ENCODE measurements around the gene HOXC13. TPM values are rescaled to one million over a fixed set of nuclear protein-coding genes. Genes with fewer than 3 reads are reported as not detected.

Gene HOXC13
- total RNA-seq, 1 experiment from 2014 or later = 7.5 TPM

GRCh38 chr12:53970451-53970850, 31.8 kb downstream of the HOXC13 start:
- no peak for DNase-seq (ENCODE audit: low spot score)

GRCh38 chr12:53971129-53971528, 32.5 kb downstream of the HOXC13 start:
- no peak for DNase-seq (ENCODE audit: low spot score)

GRCh38 chr12:53971686-53972085, 33.1 kb downstream of the HOXC13 start:
- DNase-seq (ENCODE audit: low spot score) = no peak

- peak; percentile 63 for DNase-seq (ENCODE audit: low spot score)
Measured at GRCh38 chr12:53972152-53972702, 33.6 kb downstream of the HOXC13 start.

GRCh38 chr12:53972722-53973235, 34.1 kb downstream of the HOXC13 start, which contains the start of gene HOXC11:
Gene HOXC11 (plus strand): TSS chr12:53973126. CDS start chr12:53973242, 116 bp downstream.
- no peak for DNase-seq (ENCODE audit: low spot score)

- DNase-seq (ENCODE audit: low spot score) = no peak
Measured at GRCh38 chr12:53973236-53974042, 34.8 kb downstream of the HOXC13 start.

- peak; percentile 58 for DNase-seq (ENCODE audit: low spot score)
Measured at GRCh38 chr12:53974084-53975063, 35.7 kb downstream of the HOXC13 start, which contains the start of gene HOTAIR. Gene HOTAIR (minus strand): TSS chr12:53974954.

GRCh38 chr12:53975064-53975471, 36.4 kb downstream of the HOXC13 start:
- DNase-seq (ENCODE audit: low spot score) = peak; percentile 21

GRCh38 chr12:53975479-53976152, 37.0 kb downstream of the HOXC13 start:
- DNase-seq (ENCODE audit: low spot score) = no peak

GRCh38 chr12:53976172-53976822, 37.7 kb downstream of the HOXC13 start:
- DNase-seq (ENCODE audit: low spot score) = no peak

- no peak for DNase-seq (ENCODE audit: low spot score)
Measured at GRCh38 chr12:53976823-53977595, 38.4 kb downstream of the HOXC13 start.

- no peak for DNase-seq (ENCODE audit: low spot score)
Measured at GRCh38 chr12:53977596-53978445, 39.2 kb downstream of the HOXC13 start.

GRCh38 chr12:53978477-53979356, 40.1 kb downstream of the HOXC13 start:
- no peak for DNase-seq (ENCODE audit: low spot score)

- no peak for DNase-seq (ENCODE audit: low spot score)
Measured at GRCh38 chr12:53980104-53980801, 41.6 kb downstream of the HOXC13 start.

- DNase-seq (ENCODE audit: low spot score) = no peak
Measured at GRCh38 chr12:53980802-53981496, 42.3 kb downstream of the HOXC13 start.
